Endodermal cell (in vitro differentiated cells): ENCODE data around the gene CAPNS2. TPM values are rescaled to one million over a fixed set of nuclear protein-coding genes. Genes with fewer than 3 reads are reported as not detected.

Experiments
- DNase-seq: peaks from one replicate; pipeline ENCODE4 v3.0.0-alpha.2; 2017
- H3K27ac ChIP-seq: 2 replicates; pipeline ENCODE4 v1.5.1; 2013; ENCODE audit warnings: mild to moderate bottlenecking, low read depth, low read length, moderate library complexity
- H3K27me3 ChIP-seq: 2 replicates; pipeline ENCODE4 v1.6.1; 2013; ENCODE audit warnings: mild to moderate bottlenecking, low read length, moderate library complexity; ENCODE audit not compliant: insufficient read depth, control insufficient read depth, poor library complexity, severe bottlenecking
- H3K36me3 ChIP-seq: 2 replicates; pipeline ENCODE4 v1.7.0; 2013; ENCODE audit warnings: mild to moderate bottlenecking, low read length, moderate library complexity; ENCODE audit not compliant: control insufficient read depth, insufficient read depth
- H3K4me1 ChIP-seq: one replicate; pipeline ENCODE4 v1.7.0; 2013; ENCODE audit warnings: low read length; ENCODE audit not compliant: control insufficient read depth, insufficient read depth
- H3K4me3 ChIP-seq: 2 replicates; pipeline ENCODE4 v1.5.1; 2013; ENCODE audit warnings: mild to moderate bottlenecking, low read length, moderate library complexity
- H3K9ac ChIP-seq: 2 replicates; pipeline ENCODE4 v1.6.1; 2013; ENCODE audit warnings: mild to moderate bottlenecking, low read length, moderate library complexity; ENCODE audit not compliant: poor library complexity, severe bottlenecking; ENCODE audit errors: extremely low read depth
- H3K9me3 ChIP-seq: 2 replicates; pipeline ENCODE4 v1.6.1; 2013; ENCODE audit warnings: mild to moderate bottlenecking, low read length, moderate library complexity; ENCODE audit not compliant: control insufficient read depth
- H3K27ac Mint-ChIP-seq: 2 replicates; pipeline ENCODE4 v1.8.0; 2020; ENCODE audit warnings: mixed read lengths
- H3K27me3 Mint-ChIP-seq: 2 replicates; pipeline ENCODE4 v1.8.0; 2021; ENCODE audit warnings: mild to moderate bottlenecking, mixed read lengths; ENCODE audit not compliant: insufficient read depth
- H3K36me3 Mint-ChIP-seq: 2 replicates; pipeline ENCODE4 v1.8.0; 2020; ENCODE audit warnings: low read depth, mixed read lengths
- H3K4me1 Mint-ChIP-seq: 2 replicates; pipeline ENCODE4 v1.8.0; 2020; ENCODE audit warnings: mixed read lengths
- H3K4me3 Mint-ChIP-seq: 2 replicates; pipeline ENCODE4 v1.8.0; 2020; ENCODE audit warnings: mild to moderate bottlenecking, moderate library complexity, mixed read lengths
- H3K9me3 Mint-ChIP-seq: 2 replicates; pipeline ENCODE4 v1.8.0; 2020; ENCODE audit warnings: mild to moderate bottlenecking, mixed read lengths
- CTCF ChIP-seq: fragments of 200-600 bp; sonication (generic); conservative IDR thresholded peaks from 2 replicates; pipeline ENCODE4 v1.5.0; 2021; ENCODE audit warnings: antibody characterized with exemption, mild to moderate bottlenecking
- WGBS, 2 experiments: methylation state at CpG; one replicate each; pipeline versions ENCODE4 v1.1.5 to v1.1.7; 2013; ENCODE audit warnings: missing lambda C conversion rate in 2 of 2, mixed read lengths in 1 of 2; ENCODE audit not compliant: insufficient coverage in 1 of 2, insufficient read length in 1 of 2; 5-methylcytosine and 5-hydroxymethylcytosine counted together
- total RNA-seq, 2 donors: library from RNA; stranded (reverse); fragmentation: NEBNext Ultra II Directional in 1 of 2; extraction: Animal tissue kit (Norgen Biotek cat#: 25700) in 1 of 2; gene quantifications; 2 replicates in 1 of 2; 3 replicates in 1 of 2; pipeline ENCODE4 v1.2.1, GENCODE V29; 2021

The CAPNS2 gene
- total RNA-seq, 2 donors from 2014 or later: 0.26 to 0.35 TPM

DNA sequence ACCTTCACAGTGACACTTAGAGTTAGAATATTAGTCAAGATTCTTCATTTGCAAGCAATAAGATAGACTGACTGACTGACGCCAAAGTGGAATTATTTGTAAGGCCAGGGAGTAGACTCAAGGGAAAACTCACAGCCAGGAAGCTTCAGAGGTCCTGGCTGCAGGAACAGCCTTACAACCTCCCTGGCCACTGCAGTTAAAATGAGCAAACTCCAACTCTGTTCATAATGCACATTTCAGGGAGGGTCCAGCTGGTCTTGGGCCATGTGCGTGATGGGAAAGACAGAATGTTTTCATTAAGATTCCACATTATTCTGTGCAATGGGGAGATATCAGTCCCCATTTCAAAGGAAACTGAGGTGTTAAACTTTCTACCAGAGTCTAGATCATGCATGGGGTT, 9.9 kb downstream of the CAPNS2 start:
- Histone ChIP-seq H3K27me3 (no peaks in the 10 kb centered on the region), H3K27ac (no peak overlapping the region), H3K36me3 (no peaks in the 10 kb centered on the region), H3K9me3 (no peaks in the 10 kb centered on the region), H3K9ac (no peak overlapping the region), H3K4me1 (no peaks in the 10 kb centered on the region), H3K4me3 (no peak overlapping the region)
- 95 to 100% methylated on average over 1 to 2 of the region's 2 CpGs for WGBS, 2 experiments
- Mint-ChIP-seq H3K36me3 (peaks cover 6% of the 10 kb centered on the region), H3K27ac (no peak overlapping the region), H3K4me1 (peaks cover 5% of the 10 kb centered on the region), H3K9me3 (no peaks in the 10 kb centered on the region), H3K4me3 (no peak overlapping the region), H3K27me3 (no peaks in the 10 kb centered on the region)
- no peak for DNase-seq
- TF ChIP-seq CTCF: no peak

GRCh38 chr16:55577887-55578286, 11.4 kb downstream of the CAPNS2 start:
- H3K36me3 ChIP-seq: no peaks in the 10 kb centered on the region
- Mint-ChIP-seq H3K27ac (no peak overlapping the region), H3K36me3 (peaks cover 6% of the 10 kb centered on the region), H3K4me3 (no peak overlapping the region), H3K4me1 (peaks cover 4% of the 10 kb centered on the region), H3K27me3 (no peaks in the 10 kb centered on the region), H3K9me3 (no peaks in the 10 kb centered on the region)
- TF ChIP-seq CTCF: no peak
- no peaks in the 10 kb centered on the region for H3K9me3 ChIP-seq
- H3K9ac ChIP-seq: no peak overlapping the region
- 81 to 87% methylated on average over 3 of the region's 3 CpGs for WGBS, 2 experiments
- no peaks in the 10 kb centered on the region for H3K4me1 ChIP-seq
- no peaks in the 10 kb centered on the region for H3K27me3 ChIP-seq
- no peak overlapping the region for H3K27ac ChIP-seq
- H3K4me3 ChIP-seq: no peak overlapping the region
- DNase-seq: no peak

GRCh38 chr16:55585631-55586030, 19.1 kb downstream of the CAPNS2 start:
- no peaks in the 10 kb centered on the region for H3K4me1 ChIP-seq
- H3K27ac ChIP-seq: no peak overlapping the region
- no peak for DNase-seq
- H3K27me3 Mint-ChIP-seq: no peaks in the 10 kb centered on the region
- no peak overlapping the region for H3K27ac Mint-ChIP-seq
- H3K9me3 ChIP-seq: no peaks in the 10 kb centered on the region
- TF ChIP-seq CTCF: no peak
- H3K27me3 ChIP-seq: no peaks in the 10 kb centered on the region
- H3K9me3 Mint-ChIP-seq: no peaks in the 10 kb centered on the region
- WGBS, 2 experiments: 46% methylated on average over 2 of the region's 2 CpGs; no CpG with 5 or more reads in 1 of the 2 experiments
- no peaks in the 10 kb centered on the region for H3K36me3 ChIP-seq
- H3K4me1 Mint-ChIP-seq: no peaks in the 10 kb centered on the region
- H3K4me3 Mint-ChIP-seq: no peak overlapping the region
- H3K9ac ChIP-seq: no peak overlapping the region
- peaks cover 4% of the 10 kb centered on the region for H3K36me3 Mint-ChIP-seq
- H3K4me3 ChIP-seq: no peak overlapping the region
